Gastrocnemius medialis (tissue), 4 donors: ENCODE results near the gene BOLA3.

Experiments used
- POLR2A ChIP-seq, 2 donors: fragments of 450-650 bp; IDR thresholded peaks; one replicate each; pipeline ENCODE4 v1.6.1; 2017; ENCODE audit warnings: antibody characterized with exemption in 2 of 2, mild to moderate bottlenecking in 2 of 2, moderate library complexity in 2 of 2
- TF ChIP-seq, protein P1 (sequence below), 5 experiments: fragments of 450-650 bp in 3 of 5; fragments of 200-600 bp in 2 of 5; sonication (generic) in 2 of 5; IDR thresholded peaks in 4 of 5; conservative IDR thresholded peaks in 1 of 5; 1 replicate in 4 of 5; 2 replicates in 1 of 5; pipeline ENCODE4 v1.5.1; 2016 to 2019; ENCODE audit warnings: antibody characterized with exemption in 5 of 5, mild to moderate bottlenecking in 3 of 5, moderate library complexity in 3 of 5

DNA sequence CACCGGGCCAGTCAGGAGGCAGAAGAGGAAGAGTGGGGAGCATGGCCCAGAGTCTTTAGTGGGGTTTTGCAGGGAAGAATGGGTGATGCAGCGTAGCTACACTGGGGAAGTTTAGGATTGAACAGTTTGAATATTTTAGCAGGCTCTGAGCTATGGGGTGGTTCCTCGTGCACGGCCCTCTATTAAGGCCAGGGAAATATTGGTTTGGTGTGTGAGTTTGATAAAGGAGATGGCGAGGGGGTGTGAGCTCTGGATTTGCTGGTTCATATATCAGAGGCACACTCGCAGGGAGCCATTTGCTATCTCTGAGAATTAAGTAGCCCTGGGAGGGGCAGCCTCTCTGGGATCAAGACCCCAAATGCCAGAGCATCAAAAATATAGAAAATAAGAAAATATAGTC, 50.1 kb downstream of the BOLA3 start:
- TF ChIP-seq, protein P1, sequence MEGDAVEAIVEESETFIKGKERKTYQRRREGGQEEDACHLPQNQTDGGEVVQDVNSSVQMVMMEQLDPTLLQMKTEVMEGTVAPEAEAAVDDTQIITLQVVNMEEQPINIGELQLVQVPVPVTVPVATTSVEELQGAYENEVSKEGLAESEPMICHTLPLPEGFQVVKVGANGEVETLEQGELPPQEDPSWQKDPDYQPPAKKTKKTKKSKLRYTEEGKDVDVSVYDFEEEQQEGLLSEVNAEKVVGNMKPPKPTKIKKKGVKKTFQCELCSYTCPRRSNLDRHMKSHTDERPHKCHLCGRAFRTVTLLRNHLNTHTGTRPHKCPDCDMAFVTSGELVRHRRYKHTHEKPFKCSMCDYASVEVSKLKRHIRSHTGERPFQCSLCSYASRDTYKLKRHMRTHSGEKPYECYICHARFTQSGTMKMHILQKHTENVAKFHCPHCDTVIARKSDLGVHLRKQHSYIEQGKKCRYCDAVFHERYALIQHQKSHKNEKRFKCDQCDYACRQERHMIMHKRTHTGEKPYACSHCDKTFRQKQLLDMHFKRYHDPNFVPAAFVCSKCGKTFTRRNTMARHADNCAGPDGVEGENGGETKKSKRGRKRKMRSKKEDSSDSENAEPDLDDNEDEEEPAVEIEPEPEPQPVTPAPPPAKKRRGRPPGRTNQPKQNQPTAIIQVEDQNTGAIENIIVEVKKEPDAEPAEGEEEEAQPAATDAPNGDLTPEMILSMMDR (IDR thresholded peaks at IDR 0.05 in 4 of 5, conservative IDR thresholded peaks at IDR 0.05 in 1 of 5), result no peak
- TF ChIP-seq POLR2A (IDR thresholded peaks at IDR 0.05), result no peak
